Gastrocnemius medialis (tissue), 4 donors: ENCODE data around the gene N4BP3. TPM values are rescaled to one million over a fixed set of nuclear protein-coding genes. Genes with fewer than 3 reads are reported as not detected.
A peak's percentile ranks its signal among the peaks of the same experiment; 100 is the strongest.

Experiments used
- ATAC-seq, 2 donors: fragments of 150-250 bp; one replicate each; pipeline ENCODE4 v1.9.1; 2016
- DNase-seq, 2 donors: peaks; one replicate each; pipeline ENCODE4 v3.0.0-alpha.2; 2019
- H3K27ac ChIP-seq, 4 donors: fragments of 200-600 bp; sonication (generic); 1 replicate in 1 of 4; 2 replicates in 3 of 4; pipeline ENCODE4 v1.5.1; 2016 to 2018; ENCODE audit warnings: mild to moderate bottlenecking in 2 of 4, moderate library complexity in 1 of 4
- H3K27me3 ChIP-seq, 3 donors: fragments of 200-600 bp; sonication (generic) in 2 of 3; 1 replicate in 1 of 3; 2 replicates in 2 of 3; pipeline versions ENCODE4 v1.5.1 to v1.6.0; 2016 to 2019; ENCODE audit warnings: mild to moderate bottlenecking in 1 of 3, moderate library complexity in 1 of 3
- H3K36me3 ChIP-seq, 2 donors: fragments of 200-600 bp; sonication (generic) in 1 of 2; one replicate each; pipeline ENCODE4 v1.5.1; 2017 to 2018
- H3K4me1 ChIP-seq, 2 donors: fragments of 200-600 bp; sonication (generic) in 1 of 2; one replicate each; pipeline ENCODE4 v1.5.1; 2016 to 2017; ENCODE audit warnings: mild to moderate bottlenecking in 2 of 2
- H3K4me3 ChIP-seq, 4 donors: fragments of 200-600 bp; sonication (generic) in 3 of 4; 1 replicate in 1 of 4; 2 replicates in 3 of 4; pipeline ENCODE4 v1.5.1; 2016 to 2019; ENCODE audit warnings: mild to moderate bottlenecking in 2 of 4
- H3K9me3 ChIP-seq, 3 donors: fragments of 200-600 bp; sonication (generic) in 2 of 3; 1 replicate in 1 of 3; 2 replicates in 2 of 3; pipeline ENCODE4 v1.5.1; 2016 to 2019
- POLR2A ChIP-seq, 2 donors: fragments of 450-650 bp; IDR thresholded peaks; one replicate each; pipeline ENCODE4 v1.6.1; 2017; ENCODE audit warnings: antibody characterized with exemption in 2 of 2, mild to moderate bottlenecking in 2 of 2, moderate library complexity in 2 of 2
- in situ Hi-C, 4 donors: fragments of 200-750 bp; cut with MboI; loops; one replicate each; pipeline versions ENCODE4 v1.15.0 to v1.8.0; 2017; ENCODE audit warnings: low sequenced_read_pairs in 4 of 4
- intact Hi-C: fragments of 100-400 bp; cut with DNase I; formaldehyde crosslinking; loops from one replicate; pipeline ENCODE4 v1.15.1; 2023; ENCODE audit warnings: low total_unique reads
- total RNA-seq, 4 donors: library from RNA; depleted of rRNA; stranded (reverse); fragments of >200 nt; gene quantifications; one replicate each; pipeline versions ENCODE4 v1.1.0 to v1.2.3, GENCODE V29; 2016
- TF ChIP-seq, protein P1 (sequence below), 5 experiments: fragments of 450-650 bp in 3 of 5; fragments of 200-600 bp in 2 of 5; sonication (generic) in 2 of 5; IDR thresholded peaks in 4 of 5; conservative IDR thresholded peaks in 1 of 5; 1 replicate in 4 of 5; 2 replicates in 1 of 5; pipeline ENCODE4 v1.5.1; 2016 to 2019; ENCODE audit warnings: antibody characterized with exemption in 5 of 5, mild to moderate bottlenecking in 3 of 5, moderate library complexity in 3 of 5

The N4BP3 gene
- total RNA-seq, 4 donors from 2014 or later = 1.6 to 3.2 (median 2.1) TPM

DNA sequence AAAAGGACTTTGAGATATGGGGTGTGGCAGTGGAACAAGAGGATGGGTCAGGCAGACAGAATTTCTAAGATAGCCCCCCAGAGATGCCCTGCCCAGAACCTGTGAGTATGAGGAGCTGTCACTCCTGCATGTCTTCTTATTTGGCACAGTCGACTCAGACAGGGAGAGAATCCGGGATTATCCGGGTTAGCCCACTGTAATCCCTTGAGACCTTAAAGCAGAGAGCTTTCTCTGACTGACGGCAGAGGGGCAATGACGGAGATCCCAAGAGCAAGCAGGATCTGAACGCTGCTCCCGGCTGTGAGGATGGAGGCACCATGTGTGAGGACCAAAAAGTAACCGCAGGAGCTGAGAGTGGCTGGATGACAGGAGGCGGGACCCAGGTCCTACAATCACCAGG, 49.1 kb downstream of the N4BP3 start:
- Histone ChIP-seq H3K27me3 (peaks cover 0 to 13% (median 9%) of the 10 kb centered on the region in 3 donors), H3K36me3 (no peaks in the 10 kb centered on the region), H3K9me3 (no peaks in the 10 kb centered on the region), H3K4me3 (no peak overlapping the region), H3K4me1 (peaks cover 0 to 3% of the 10 kb centered on the region in 2 donors), H3K27ac (no peak overlapping the region)
- TF ChIP-seq, protein P1, sequence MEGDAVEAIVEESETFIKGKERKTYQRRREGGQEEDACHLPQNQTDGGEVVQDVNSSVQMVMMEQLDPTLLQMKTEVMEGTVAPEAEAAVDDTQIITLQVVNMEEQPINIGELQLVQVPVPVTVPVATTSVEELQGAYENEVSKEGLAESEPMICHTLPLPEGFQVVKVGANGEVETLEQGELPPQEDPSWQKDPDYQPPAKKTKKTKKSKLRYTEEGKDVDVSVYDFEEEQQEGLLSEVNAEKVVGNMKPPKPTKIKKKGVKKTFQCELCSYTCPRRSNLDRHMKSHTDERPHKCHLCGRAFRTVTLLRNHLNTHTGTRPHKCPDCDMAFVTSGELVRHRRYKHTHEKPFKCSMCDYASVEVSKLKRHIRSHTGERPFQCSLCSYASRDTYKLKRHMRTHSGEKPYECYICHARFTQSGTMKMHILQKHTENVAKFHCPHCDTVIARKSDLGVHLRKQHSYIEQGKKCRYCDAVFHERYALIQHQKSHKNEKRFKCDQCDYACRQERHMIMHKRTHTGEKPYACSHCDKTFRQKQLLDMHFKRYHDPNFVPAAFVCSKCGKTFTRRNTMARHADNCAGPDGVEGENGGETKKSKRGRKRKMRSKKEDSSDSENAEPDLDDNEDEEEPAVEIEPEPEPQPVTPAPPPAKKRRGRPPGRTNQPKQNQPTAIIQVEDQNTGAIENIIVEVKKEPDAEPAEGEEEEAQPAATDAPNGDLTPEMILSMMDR (IDR thresholded peaks at IDR 0.05 in 4 of 5, conservative IDR thresholded peaks at IDR 0.05 in 1 of 5) = no peak
- no peak for TF ChIP-seq POLR2A (IDR thresholded peaks at IDR 0.05)
- DNase-seq (no peak), ATAC-seq (no peak)
- in situ Hi-C loops (loop anchor here in 2 of 4 donors (5.0 kb wide), 1 partner anchor 85 kb away; no protein-coding TSS in a partner anchor), intact Hi-C loops (no loop called here)

- Histone ChIP-seq H3K4me3 (peak overlapping the region in 3 of 4 donors; percentile 5 to 49 (median 39)), H3K36me3 (no peaks in the 10 kb centered on the region), H3K9me3 (no peaks in the 10 kb centered on the region), H3K27ac (no peak overlapping the region), H3K27me3 (peaks cover 0 to 13% (median 9%) of the 10 kb centered on the region in 3 donors), H3K4me1 (peaks cover 0 to 3% of the 10 kb centered on the region in 2 donors)
- TF ChIP-seq POLR2A (IDR thresholded peaks at IDR 0.05) = no peak
- TF ChIP-seq, protein P1 (IDR thresholded peaks at IDR 0.05 in 4 of 5, conservative IDR thresholded peaks at IDR 0.05 in 1 of 5) = peak; percentile 94 to 100 (median 98)
- ATAC-seq (peak; percentile 93 to 95), DNase-seq (peak; percentile 64 to 75)
- intact Hi-C loops = loop anchor here (1.0 kb wide), 2 partner anchors 43 to 88 kb away; no protein-coding TSS in a partner anchor
- in situ Hi-C loops = loop anchor here in 2 of 4 donors (5.0 kb wide), 1 partner anchor 87 kb away; no protein-coding TSS in a partner anchor
Measured at GRCh38 chr5:178163772-178164735, 50.7 kb downstream of the N4BP3 start.

DNA sequence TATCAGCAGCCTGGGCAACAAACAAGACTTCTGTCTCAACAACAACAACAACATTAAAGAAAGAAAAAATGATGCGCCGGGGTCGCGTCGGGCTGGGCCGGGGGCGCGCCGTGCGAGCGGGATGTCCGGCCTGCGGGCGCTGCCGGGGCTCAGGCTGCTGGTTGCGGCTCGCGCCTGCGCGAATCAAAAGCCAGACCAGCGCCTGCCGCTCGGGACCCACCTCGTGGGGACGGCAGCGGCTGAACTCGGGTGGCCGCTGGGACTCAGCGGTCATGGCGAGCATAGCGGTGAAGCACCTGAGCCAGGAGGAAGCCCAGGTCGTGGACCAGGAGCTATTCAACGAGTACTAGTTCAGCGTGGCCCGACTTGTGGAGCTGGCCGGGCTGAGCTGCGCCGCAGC, 52.2 kb downstream of the N4BP3 start:
- TF ChIP-seq, protein P1 (IDR thresholded peaks at IDR 0.05 in 4 of 5, conservative IDR thresholded peaks at IDR 0.05 in 1 of 5) = no peak
- TF ChIP-seq POLR2A (IDR thresholded peaks at IDR 0.05) = no peak
- H3K9me3 ChIP-seq = no peaks in the 10 kb centered on the region
- intact Hi-C loops = no loop called here
- no peak for ATAC-seq
- no peaks in the 10 kb centered on the region for H3K36me3 ChIP-seq
- DNase-seq = no peak
- H3K27me3 ChIP-seq = peaks cover 0 to 13% (median 9%) of the 10 kb centered on the region in 3 donors
- H3K4me3 ChIP-seq = no peak overlapping the region
- peaks cover 0 to 3% of the 10 kb centered on the region in 2 donors for H3K4me1 ChIP-seq
- in situ Hi-C loops = loop anchor here in 2 of 4 donors (5.0 kb wide), 2 partner anchors 88 to 98 kb away; no protein-coding TSS in a partner anchor
- no peak overlapping the region for H3K27ac ChIP-seq

GRCh38 chr5:178170455-178170854, 57.1 kb downstream of the N4BP3 start:
- Histone ChIP-seq H3K27ac (no peak overlapping the region), H3K4me3 (no peak overlapping the region), H3K36me3 (no peaks in the 10 kb centered on the region), H3K4me1 (no peaks in the 10 kb centered on the region), H3K27me3 (peaks cover 0 to 3% (median 0%) of the 10 kb centered on the region in 3 donors), H3K9me3 (no peaks in the 10 kb centered on the region)
- DNase-seq = no peak
- no peak for ATAC-seq
- in situ Hi-C loops = no loop called here
- intact Hi-C loops = no loop called here
- TF ChIP-seq, protein P1 (IDR thresholded peaks at IDR 0.05 in 4 of 5, conservative IDR thresholded peaks at IDR 0.05 in 1 of 5) = no peak
- no peak for TF ChIP-seq POLR2A (IDR thresholded peaks at IDR 0.05)
